ENCODE data around the gene SYNE1.
"Not testable (repeated sequence)": the region's sequence is repeated elsewhere in the genome, so short reads cannot be mapped to it uniquely, and the experiment has no call there.

The SYNE1 gene

GRCh38 chr6:152078001-152078400 is 559.2 kb downstream of the SYNE1 start:
- no peak for DNase-seq

- not testable (repeated sequence) for DNase-seq
These were observed 560.9 kb downstream of the SYNE1 start for GRCh38 chr6:152076242-152076641.

- no peak for DNase-seq
These were observed 565.3 kb downstream of the SYNE1 start for GRCh38 chr6:152071843-152072242.
